Right lobe of liver (tissue), 6 donors: Measurements from ENCODE around the gene GCK. TPM values are rescaled to one million over a fixed set of nuclear protein-coding genes. Genes with fewer than 3 reads are reported as not detected.
A peak's percentile ranks its signal among the peaks of the same experiment; 100 is the strongest.

ENCODE experiments used
- ATAC-seq, 4 donors: fragments of 200-7000 bp; cut with Tn5 transposase; one replicate each; pipeline ENCODE4 v1.9.1; 2020; ENCODE audit warnings: mild to moderate bottlenecking in 4 of 4, moderate library complexity in 4 of 4
- DNase-seq, 3 donors: peaks; one replicate each; pipeline ENCODE4 v3.0.0-alpha.2; 2020
- H3K27ac ChIP-seq, 3 donors: fragments of 200-600 bp; one replicate each; pipeline ENCODE4 v1.8.0; 2022
- H3K27me3 ChIP-seq, 2 donors: fragments of 200-600 bp; one replicate each; pipeline ENCODE4 v1.8.0; 2022
- H3K36me3 ChIP-seq, 4 donors: fragments of 200-600 bp; sonication (generic) in 1 of 4; one replicate each; pipeline versions ENCODE4 v1.5.1 to v1.8.0; 2017 to 2022; ENCODE audit warnings: control low read depth in 1 of 4
- H3K4me1 ChIP-seq, 4 donors: fragments of 200-600 bp; sonication (generic) in 1 of 4; one replicate each; pipeline versions ENCODE4 v1.5.1 to v1.8.0; 2017 to 2022; ENCODE audit warnings: control low read depth in 1 of 4
- H3K4me3 ChIP-seq, 3 donors: fragments of 200-600 bp; one replicate each; pipeline ENCODE4 v1.8.0; 2022
- H3K9me3 ChIP-seq, 4 donors: fragments of 200-600 bp; sonication (generic) in 1 of 4; one replicate each; pipeline versions ENCODE4 v1.5.1 to v1.8.0; 2017 to 2022; ENCODE audit warnings: control low read depth in 1 of 4
- CTCF ChIP-seq, 4 donors: fragments of 200-600 bp in 3 of 4; fragments of 450-650 bp in 1 of 4; IDR thresholded peaks; one replicate each; pipeline versions ENCODE4 v1.5.1 to v1.8.0; 2016 to 2022; ENCODE audit warnings: antibody characterized with exemption in 4 of 4, mild to moderate bottlenecking in 2 of 4
- POLR2A ChIP-seq: fragments of 450-650 bp; IDR thresholded peaks from one replicate; pipeline ENCODE4 v1.6.1; 2017; ENCODE audit warnings: antibody characterized with exemption, mild to moderate bottlenecking
- WGBS: methylation state at CpG from one replicate; pipeline ENCODE4 v1.1.6; 2018; ENCODE audit warnings: low coverage, low lambda C conversion rate; ENCODE audit not compliant: insufficient coverage; ENCODE audit errors: missing lambda C conversion rate; 5-methylcytosine and 5-hydroxymethylcytosine counted together
- intact Hi-C, 2 donors: fragments of 100-400 bp; cut with DNase I; formaldehyde crosslinking; loops; one replicate each; pipeline versions ENCODE4 v1.11.2 to v1.14.1; 2022
- total RNA-seq, 6 experiments: library from RNA; depleted of rRNA in 2 of 6; stranded (reverse); fragments of >200 nt in 2 of 6; fragmentation: NEBNext Ultra II Directional in 3 of 6; extraction: Animal tissue kit (Norgen Biotek cat#: 25700) in 3 of 6; gene quantifications; one replicate each; pipeline versions ENCODE4 v1.1.0 to v1.2.4, GENCODE V29; 2016 to 2023
- donor health status: DM: no; HTN: yes; CAD: no.
- donor health status: DM: no; HTN: no; CAD: no.
- donor health status: DM: no; HTN: no; CAD: no.
- donor health status: DM: no; HTN: yes; CAD: no.
- donor health status: DM: no; HTN: yes; CAD: no.

The GCK gene
- total RNA-seq, 6 experiments from 2014 or later, result 0.50 to 5.9 (median 2.0) TPM

- H3K4me3 ChIP-seq, result no peak overlapping the region
- DNase-seq (no peak), ATAC-seq (no peak)
- H3K9me3 ChIP-seq, result no peaks in the 10 kb centered on the region
- 94% methylated on average over 4 of the region's 6 CpGs for WGBS
- TF ChIP-seq CTCF (IDR thresholded peaks at IDR 0.05) (no peak), POLR2A (no peak)
- H3K27ac ChIP-seq, result no peak overlapping the region
- H3K27me3 ChIP-seq, result no peaks in the 10 kb centered on the region
- H3K36me3 ChIP-seq, result peaks cover 0 to 12% (median 3%) of the 10 kb centered on the region in 4 donors
- peaks cover 0 to 18% (median 8%) of the 10 kb centered on the region in 4 donors for H3K4me1 ChIP-seq
- intact Hi-C loops, result no loop called here
Measured at GRCh38 chr7:44120395-44120794, 68.8 kb downstream of the GCK start.

DNA sequence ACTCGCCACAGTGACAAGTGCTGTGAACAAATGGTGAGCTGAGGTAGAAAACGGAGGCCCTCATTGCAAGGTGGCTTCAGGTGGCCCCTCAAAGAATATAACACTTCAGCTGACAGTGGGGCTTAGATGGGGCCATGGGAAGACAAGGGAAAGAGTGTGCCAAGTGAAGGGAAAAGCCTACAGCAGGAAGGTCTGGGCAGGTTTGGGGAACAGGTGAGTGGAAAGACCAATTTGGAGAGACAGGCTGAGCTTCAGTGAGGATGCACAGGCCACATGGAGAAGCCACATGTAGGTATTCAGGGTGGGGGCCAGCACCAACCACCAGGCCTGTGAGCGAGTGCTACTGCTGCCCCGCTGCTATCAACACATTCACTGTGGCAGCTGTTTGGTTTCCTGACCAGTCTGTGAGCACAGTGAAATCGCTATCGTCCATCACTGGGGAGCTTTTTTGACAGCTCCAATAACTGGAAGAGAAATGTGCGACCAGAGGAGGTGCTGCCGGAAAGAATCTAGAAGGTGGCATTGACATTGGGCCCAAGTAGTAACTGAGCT lies 69.3 kb downstream of the GCK start:
- intact Hi-C loops, result no loop called here

DNA sequence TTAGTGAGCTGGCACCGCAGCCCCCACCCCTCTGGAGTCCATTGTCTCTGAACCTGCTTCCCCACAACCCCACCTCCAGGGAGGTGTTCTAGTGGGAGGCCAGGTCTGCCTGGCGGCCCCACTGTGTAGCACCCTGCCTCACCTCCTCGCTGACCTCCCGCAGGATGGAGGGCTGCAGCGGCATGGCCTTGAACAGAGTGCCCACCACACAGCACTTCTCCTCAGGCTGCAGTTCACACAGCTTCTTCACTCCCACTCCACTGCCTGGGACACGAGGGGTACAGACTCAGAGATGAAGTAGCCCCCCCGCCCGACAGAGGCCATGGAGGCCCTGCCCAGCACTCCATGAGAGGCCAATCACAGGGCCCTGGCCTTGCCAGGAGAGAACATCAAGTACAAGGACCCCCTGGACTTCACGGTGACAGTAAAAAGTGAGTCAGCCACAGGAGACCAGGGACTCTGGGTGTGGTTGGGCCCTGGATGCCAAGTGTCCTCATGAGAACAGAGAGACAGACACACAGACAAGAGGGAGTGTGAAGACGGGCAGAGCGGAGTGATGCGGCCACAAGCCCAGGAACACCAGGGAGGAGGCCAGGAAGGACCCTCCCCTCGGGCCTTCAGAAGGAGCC lies 71.3 kb downstream of the GCK start:
- 86% methylated on average over 1 of the region's 13 CpGs for WGBS
- Histone ChIP-seq H3K27ac (no peak overlapping the region), H3K4me3 (no peak overlapping the region), H3K4me1 (peaks cover 0 to 14% (median 5%) of the 10 kb centered on the region in 4 donors), H3K9me3 (no peaks in the 10 kb centered on the region), H3K27me3 (no peaks in the 10 kb centered on the region), H3K36me3 (peaks cover 0 to 12% (median 3%) of the 10 kb centered on the region in 4 donors)
- intact Hi-C loops, result no loop called here
- ATAC-seq (no peak), DNase-seq (no peak)
- TF ChIP-seq CTCF (IDR thresholded peaks at IDR 0.05) (no peak), POLR2A (no peak)

More for the DNA sequence above, 69.3 kb downstream of the GCK start:
- H3K36me3 ChIP-seq, result peaks cover 0 to 12% (median 3%) of the 10 kb centered on the region in 4 donors
- H3K4me1 ChIP-seq, result peaks cover 0 to 17% (median 7%) of the 10 kb centered on the region in 4 donors
- TF ChIP-seq CTCF (IDR thresholded peaks at IDR 0.05) (no peak), POLR2A (no peak)
- no peak overlapping the region for H3K4me3 ChIP-seq
- H3K27ac ChIP-seq, result no peak overlapping the region
- ATAC-seq, result no peak
- DNase-seq, result no peak
- H3K9me3 ChIP-seq, result no peaks in the 10 kb centered on the region
- WGBS, result 93% methylated on average over 3 of the region's 8 CpGs
- no peaks in the 10 kb centered on the region for H3K27me3 ChIP-seq

DNA sequence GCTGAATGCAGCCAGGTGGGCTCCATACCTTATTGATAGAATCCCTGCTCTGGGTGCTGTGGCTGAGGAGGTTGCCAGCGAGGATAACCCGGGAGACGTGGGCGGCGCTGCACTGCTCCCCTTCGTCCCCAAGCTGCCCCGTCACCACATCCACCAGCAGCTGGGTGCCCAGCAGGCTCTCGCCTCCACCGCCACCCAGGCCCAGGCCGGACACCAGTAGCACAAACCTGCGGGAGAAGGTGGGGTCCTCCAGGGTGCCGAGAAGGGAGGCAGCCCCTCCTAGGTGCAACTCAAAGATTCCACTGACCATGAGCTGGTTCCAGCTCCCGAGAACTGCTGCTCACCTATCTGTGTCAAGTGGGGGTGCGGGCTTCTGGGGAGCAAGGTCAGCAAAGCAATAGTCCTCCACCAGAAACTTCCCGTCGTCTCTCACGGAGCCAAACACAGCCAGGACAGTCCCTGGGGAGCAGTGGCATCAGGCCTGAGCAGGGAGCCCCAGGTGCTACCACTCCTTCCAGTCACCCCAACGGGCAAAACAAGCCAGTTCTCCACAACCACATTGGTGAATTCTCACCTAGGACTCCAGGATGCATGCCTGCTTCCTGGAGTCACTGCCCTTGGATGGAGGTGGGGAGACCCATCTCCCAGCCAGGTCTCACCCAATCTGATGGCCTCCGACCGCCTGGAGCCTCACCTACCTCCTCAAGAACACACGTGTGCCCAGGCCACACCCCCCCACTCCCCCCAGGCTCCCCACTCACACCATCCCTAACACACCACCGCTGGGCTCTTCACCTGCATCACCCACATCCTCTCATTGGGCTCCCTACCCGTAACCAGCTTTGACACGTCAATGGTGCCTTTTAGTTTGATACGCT lies 72.2 kb downstream of the GCK start:
- Histone ChIP-seq H3K4me3 (no peak overlapping the region), H3K4me1 (peaks cover 0 to 5% (median under 1%) of the 10 kb centered on the region in 4 donors), H3K9me3 (no peaks in the 10 kb centered on the region), H3K27ac (no peak overlapping the region), H3K27me3 (no peaks in the 10 kb centered on the region), H3K36me3 (peaks cover 0 to 12% (median 3%) of the 10 kb centered on the region in 4 donors)
- DNase-seq (peak in 1 of 3 donors; percentile 52), ATAC-seq (no peak)
- no peak for TF ChIP-seq CTCF (IDR thresholded peaks at IDR 0.05)
- TF ChIP-seq POLR2A, result no peak
- intact Hi-C loops, result no loop called here
- 95% methylated on average over 4 of the region's 25 CpGs for WGBS
